ENCODE measurements around the gene USP37.

USP37 gene

DNA sequence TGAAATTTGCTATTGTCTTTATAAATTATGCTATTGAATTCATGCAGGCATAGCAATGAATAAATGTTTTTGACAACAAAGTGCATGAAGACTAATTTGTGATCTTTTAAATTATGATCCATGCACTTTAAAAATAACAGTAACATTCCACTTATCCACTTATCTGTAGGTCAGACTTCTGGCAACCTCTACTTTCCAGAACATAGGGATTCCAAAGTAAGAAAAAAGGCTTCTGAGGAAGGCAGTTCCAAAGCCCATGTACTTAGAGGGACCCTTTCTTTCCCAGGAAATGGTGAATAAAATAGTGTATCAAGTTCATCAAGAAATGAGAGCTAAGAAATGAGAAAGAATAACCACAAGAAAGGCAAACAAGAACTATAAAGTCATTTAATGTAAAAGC is 90.9 kb downstream of the USP37 start:
- no peak for DNase-seq

DNA sequence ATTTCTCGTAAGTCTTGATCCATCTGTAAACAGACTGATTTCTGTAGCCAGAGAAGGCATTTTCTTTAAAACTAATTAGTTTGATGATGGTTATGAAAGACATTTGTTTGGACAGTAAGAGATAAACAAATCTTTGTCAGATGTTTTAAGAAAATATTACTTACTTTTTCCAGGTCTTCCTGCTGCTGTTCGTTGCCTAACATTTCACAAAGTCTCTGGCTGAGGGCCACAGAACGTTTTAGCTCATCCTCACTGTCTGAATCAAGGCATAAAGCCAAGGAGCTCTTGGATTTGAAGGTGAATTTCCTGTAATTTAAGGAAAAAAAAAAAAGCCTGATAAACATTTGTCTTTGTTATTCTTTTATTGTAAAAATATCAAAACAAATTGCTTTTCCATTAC is 91.5 kb downstream of the USP37 start:
- no peak for DNase-seq

DNA sequence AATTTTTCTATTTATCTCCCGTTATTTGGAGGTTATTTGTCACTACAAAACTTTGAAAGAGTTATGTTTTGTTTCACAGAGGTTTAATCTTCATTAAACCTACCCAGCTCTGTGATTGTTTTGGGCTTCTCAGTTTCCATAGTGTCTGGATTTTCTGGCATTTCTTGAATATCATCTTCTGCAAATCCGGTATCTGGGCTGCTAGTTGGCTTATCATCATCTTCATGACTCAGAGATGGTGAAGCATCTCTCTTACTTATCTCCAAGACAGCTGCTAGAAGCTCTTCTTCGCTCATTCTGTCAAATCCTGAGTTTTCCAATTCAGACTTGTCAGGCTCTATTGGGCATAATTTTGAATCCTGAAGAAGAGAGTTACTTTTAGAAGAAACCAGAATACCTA is 93.6 kb downstream of the USP37 start:
- DNase-seq = no peak

DNA sequence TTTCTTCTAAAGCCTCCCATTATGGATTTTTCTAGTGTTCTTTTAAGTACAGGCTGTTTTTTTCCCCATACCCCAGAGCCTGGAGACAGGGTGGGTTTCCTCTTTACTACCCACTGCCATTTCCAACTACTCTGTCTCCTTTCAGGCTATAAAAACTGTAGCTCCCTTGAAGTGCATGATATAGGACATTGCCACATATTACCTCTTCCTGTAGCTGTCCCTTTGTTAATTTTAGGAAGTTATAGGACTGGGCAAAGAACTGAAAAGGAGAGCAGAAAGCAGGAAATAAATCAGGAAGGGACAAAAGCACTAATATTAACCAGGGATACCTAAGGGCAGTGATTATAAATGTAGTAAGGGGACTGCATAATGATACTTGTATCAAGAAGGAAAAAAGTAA is 95.2 kb downstream of the USP37 start:
- DNase-seq = no peak

DNA sequence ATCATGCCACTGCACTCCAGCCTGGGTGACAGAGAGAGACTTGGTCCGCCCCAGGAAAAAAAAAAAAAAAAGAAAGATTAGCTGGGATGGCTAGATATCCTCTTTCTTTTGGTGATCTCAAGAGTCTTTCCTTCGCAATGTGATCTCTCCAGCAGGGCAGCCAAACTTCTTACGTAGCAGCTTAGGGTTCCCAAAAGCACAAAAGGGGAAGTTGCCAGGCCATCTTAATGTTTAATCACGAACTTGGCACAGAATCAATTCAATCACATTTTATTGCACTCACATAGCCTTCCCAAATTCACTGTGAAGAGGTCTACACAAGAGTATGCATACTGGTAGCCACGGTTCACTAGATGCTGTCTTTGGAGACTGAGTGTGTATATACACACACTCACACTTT is 96.2 kb downstream of the USP37 start:
- DNase-seq = no peak

DNA sequence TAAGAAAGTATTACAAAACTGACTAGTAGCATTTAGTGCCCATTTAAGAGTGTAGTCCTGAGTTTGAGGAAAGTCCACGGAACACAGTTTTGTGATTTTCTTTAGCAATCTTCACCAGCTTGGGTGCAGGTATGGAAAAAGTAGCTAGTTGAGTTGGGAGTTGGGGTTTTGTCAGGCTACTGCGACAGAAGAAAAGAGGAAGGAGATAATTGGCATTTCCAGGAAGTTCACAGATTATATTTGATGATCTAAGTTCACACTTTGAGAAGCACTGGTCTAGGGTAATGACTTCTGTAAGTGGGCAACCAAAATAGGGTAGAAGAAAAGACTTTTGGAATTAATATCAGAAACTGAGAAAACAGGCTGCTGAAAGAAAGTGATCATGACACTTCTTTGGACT is 97.1 kb downstream of the USP37 start:
- DNase-seq = no peak

DNA sequence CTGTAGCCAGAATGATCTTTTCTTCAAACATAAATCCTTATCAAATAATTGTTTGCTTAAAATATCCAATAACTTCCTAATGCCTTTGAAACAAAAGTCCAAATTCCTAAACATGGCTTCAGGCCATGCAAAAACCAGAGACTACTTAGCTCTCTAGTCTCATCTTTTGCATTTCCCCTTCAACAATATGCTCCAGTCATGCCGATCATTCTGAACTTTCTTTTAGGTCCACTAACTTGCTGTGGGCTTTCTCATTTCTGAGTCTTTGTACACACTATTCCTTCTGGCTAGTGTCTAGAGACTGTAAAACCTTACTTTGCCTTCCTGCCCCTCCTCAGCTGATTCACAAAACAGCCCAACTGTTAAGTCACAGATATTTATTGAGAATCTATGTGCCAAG is 97.7 kb downstream of the USP37 start:
- no peak for DNase-seq

DNA sequence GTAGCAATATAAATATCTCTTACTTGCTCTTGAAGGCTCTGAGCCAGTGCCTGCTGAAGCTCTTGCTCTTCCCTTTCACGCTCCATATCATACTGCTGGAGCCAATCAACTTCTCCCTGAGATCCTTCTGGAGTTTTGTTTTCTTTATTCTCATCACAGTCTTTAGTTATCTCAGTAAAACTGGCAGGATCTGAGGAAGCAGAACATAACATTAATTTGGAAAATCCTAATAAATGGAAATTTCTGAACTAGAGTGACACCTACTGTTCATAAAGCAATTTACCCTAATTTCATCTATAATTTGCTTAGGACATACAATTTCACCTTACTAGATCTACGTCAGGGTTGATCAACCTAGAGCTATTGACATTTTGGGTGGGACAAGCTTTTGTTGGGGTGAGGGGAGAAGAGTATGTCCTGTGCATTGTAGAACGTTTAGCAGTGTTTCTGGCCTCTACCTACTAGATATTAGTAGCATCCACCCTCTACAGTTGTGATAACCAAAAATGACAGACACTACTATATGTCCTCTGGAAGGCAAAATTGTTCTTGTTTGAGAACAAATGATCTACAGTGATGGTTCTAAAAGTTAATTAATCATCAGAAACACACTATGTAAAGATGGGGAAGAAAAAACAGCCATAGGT is 102.0 kb downstream of the USP37 start:
- no peak for DNase-seq

DNA sequence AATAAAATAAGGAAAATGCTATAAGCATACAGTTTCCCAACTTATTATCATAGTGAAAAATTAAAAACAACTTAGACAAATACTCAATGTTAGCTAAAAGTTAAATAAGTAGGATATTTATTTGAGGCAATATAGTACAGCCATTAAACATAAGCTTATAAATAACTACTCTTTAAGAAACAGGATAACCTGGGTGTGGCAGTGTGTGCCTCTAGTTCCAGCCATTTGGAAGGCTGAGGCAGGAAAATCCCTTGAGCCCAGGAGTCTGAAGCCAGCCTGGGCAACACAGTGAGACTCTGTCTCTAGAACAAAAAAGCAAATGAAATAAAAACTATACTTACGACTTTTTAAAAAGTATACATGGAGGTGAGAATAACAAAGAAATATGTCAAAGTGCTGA is 109.6 kb downstream of the USP37 start:
- no peak for DNase-seq

DNA sequence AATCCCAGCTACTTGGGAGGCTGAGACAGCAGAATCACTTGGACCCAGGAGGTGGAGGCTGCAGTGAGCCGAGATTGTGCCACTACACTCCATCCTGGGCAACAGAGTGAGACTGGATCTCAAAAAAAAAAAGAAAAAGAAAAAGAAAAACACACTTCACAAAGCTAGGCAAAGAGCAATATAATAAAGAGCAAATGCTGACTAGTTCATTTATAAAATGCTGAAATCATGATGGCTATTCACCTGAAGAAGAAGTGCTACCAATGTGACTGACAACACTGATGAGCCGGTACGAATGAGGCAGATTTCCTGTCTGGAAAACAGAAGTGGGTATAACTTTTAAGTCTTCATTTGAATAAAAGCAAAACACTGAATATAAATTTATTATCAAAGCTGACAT is 111.3 kb downstream of the USP37 start:
- DNase-seq = no peak

DNA sequence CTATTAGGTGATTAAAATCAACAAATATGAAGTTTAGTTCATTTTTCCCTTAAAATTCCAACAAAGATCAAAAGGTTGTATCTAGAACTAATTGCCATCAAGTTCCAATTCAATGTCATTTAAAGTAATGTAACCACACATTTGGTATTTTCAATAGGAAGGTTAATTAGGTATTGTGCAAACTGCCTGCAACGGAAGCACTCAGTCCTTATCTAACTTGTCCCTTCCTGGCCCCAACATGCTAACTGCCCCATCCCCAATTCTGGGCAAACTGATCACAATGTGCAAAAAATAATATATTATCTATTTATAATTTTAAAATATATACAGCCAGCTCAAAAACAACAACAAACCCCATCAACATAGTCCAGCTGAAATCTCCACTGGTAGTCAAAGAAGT is 116.1 kb downstream of the USP37 start:
- DNase-seq = no peak

DNA sequence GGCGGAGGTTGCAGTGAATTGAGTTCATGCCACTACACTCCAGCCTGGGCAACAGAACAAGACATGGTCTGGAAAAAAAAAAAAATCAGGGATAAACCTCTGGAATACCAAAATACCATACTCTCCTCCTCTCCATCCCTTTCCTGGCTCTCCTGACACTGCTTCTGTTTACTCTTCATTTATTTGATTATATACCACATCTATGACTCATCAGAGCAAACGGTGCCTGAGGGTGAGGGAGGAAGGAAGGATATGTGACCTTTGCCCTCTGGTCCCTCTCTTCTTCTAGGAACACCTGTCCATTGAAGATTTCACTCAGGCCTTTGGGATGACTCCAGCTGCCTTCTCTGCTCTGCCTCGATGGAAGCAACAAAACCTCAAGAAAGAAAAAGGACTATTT is 119.2 kb downstream of the USP37 start:
- no peak for DNase-seq

DNA sequence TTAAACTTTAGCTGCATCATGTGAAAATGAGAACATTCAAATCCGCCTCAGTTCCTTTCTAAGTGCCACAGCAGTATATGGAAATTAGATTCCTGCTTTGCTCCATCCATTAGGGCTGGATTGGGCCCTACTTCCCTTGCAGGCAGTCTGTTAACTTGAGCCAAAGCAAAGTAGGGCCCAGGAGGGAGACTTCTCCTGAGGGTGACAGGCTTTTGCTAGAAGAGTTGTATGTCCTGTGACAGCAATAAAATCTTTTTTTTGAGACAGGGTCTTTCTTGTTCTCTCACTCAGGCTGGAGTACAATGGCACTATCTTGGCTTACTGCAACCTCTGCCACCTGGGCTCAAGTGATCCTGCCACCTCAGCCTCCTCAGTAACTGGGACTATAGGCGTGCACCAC is 121.1 kb downstream of the USP37 start:
- no peak for DNase-seq

DNA sequence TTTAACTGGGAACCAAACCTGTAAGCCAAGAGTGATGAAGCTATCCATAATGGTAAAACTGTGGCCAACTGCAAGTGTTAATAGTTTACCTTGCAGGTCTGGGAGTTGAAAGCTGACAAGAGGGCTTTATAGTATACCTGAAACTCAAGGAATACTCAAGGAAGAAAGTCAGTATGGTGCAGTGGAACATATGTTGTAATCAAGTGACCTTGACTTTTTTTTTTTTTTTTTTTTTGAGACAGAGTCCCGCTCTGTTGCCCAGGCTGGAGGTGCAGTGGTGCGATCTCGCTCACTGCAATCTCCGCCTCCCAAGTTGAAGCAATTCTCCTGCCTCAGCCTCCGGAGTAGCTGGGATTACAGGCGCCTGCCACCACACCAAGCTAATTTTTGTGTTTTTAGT is 121.6 kb downstream of the USP37 start:
- no peak for DNase-seq

DNA sequence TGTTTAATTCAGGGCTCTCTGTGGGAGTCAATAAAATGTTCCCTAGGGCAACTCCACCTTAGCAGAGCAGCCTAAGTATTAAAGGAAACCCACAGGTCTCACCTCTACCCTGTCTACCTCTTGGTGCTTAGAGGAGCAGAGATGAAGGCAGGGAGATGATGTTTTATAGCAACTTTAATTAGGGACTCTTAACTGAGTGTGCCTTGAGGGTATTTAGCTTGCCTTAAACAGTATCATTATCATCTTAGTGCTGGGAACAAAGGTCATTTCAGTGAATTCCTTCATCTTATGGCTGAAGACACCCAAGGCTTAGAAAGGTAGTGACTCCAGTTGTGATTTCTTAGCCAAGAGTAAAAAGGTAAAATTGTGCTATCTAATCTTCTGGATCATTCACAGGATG is 122.5 kb downstream of the USP37 start:
- DNase-seq = no peak

DNA sequence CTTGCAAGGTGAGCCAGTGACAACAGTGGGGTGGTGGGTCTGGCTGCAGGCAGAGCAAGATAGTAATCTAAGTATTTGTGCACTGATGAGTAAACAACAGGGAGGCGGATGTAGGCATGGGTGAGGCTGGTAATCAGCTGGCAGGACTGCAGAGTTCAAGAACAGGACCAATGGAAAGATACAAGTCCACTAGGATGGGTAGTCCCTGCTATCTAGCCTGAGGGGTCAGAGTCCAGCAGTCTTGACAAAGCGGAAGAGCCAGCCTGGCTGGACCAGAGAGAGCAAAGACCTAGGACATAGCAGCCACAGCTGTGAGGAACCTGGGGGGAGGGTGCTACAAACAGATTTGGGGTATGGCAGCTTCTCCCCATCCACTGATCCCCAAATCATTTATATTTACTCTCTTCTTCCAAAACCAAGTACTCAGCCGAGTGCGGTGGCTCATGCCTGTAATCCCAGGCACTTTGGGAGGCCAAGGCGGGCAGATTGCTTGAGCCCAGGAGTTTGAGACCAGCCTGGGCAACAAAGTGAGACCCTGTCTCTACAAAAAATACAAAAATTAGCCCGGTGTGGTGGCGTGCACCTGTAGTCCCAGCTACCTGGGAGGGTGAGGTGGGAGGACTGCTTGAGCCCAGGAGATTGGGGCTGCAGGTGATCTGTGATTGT is 123.3 kb downstream of the USP37 start:
- no peak for DNase-seq

DNA sequence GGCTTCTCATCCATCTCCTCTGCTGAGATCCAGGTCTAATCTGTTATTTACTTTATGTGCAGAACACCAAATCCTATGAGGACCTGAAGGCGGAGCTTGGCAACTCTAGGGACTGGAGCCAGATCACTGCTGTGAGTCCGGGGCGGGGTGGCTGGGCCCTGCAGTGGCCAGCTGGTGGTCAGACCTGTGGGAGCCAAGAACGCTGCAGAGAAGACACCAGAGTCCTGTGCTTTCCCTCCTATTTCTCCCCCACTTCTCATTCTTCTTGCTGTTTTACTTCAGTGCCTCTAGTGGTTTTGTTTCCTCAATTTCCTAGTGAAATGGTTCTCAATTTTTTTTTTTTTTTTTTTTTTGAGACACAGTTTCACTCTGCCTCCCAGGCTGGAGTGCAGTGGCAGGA is 129.6 kb downstream of the USP37 start:
- DNase-seq = no peak

DNA sequence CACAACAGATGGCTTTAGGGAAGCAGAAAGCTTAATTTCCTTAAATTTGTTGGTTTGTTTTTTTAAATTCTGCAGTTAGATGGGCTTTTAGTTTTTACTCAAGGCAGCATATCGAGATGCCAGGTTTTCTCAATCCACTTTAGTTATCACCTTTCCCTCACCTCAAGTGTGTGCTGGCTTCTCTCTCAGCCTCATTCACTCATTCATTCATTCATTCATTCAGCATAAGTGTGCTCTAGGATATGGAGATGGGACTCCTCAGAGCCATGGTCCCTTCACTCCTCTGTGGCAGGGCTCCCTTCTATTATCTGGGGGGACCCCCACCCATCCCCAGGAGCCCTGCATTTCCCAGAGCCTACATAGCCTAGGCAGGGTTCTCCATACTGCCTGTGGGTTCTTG is 130.2 kb downstream of the USP37 start:
- DNase-seq = no peak

DNA sequence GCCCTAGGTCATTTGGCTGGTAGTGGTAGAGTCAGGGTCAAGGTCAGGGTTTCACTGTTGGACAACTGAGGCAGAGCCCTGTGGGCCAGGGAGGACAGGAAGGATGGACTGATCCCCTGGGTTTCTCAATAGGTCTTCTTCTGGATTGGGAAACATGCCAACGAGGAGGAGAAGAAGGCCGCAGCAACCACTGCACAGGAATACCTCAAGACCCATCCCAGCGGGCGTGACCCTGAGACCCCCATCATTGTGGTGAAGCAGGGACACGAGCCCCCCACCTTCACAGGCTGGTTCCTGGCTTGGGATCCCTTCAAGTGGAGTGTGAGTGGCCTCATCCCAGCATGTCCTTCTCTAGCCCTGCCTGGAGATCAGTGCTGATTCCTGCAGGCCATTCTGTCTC is 131.2 kb downstream of the USP37 start:
- no peak for DNase-seq

DNA sequence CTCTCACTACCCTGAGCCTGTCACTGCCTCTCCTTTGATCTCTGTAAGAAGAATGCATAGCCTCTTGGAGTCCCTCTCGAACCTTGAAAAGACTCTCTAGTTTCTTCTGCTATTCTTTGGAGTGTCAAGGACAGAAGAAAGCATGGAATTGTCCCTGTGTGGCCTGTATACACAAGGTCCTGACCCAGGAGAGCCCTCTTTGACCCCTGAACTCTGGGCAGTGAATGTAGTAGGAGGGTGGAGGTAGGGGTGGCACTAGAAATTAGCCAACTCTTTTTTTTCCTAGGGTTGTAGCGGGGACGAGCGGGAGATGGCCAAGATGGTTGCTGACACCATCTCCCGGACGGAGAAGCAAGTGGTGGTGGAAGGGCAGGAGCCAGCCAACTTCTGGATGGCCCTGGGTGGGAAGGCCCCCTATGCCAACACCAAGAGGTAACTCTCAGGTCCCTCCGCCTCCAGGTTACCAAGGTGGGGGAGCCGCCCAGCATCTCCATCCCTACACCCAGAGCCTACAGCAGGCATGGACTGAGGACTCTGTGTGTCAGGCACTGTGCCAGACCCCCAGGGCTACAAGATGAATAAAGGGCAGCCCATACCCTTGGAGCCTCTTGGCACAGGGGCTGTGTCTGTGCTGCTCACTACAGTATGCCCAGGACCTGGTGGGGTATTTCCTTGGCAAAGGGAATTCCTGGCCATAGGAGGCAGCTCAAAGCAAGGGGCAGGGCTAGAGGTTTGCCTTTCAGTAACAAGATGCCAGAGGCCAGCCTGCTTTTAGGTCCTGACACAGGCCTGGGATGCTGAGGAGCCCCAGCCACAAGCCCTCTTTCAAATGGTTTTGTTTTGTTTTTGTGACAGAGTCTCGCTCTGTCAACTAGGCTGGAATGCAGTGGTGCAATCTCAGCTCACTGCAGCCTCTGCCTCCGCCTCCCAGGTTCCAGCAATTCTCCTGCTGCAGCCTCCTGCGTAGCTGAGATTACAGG is 132.9 kb downstream of the USP37 start:
- no peak for DNase-seq

DNA sequence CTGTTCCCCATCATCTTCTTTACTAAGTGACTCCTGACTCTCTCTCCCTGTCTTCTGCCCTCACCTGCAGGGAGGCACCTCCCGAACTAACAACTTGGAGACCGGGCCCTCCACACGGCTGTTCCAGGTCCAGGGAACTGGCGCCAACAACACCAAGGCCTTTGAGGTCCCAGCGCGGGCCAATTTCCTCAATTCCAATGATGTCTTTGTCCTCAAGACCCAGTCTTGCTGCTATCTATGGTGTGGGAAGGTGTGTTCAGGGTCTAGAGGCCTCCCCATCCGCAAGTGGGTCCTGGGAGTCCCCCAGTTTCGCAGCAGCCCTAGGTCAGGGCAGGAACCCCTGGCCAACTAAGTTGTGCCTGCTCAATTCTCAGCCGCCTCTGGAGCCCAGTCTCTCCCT is 133.7 kb downstream of the USP37 start:
- DNase-seq = no peak

DNA sequence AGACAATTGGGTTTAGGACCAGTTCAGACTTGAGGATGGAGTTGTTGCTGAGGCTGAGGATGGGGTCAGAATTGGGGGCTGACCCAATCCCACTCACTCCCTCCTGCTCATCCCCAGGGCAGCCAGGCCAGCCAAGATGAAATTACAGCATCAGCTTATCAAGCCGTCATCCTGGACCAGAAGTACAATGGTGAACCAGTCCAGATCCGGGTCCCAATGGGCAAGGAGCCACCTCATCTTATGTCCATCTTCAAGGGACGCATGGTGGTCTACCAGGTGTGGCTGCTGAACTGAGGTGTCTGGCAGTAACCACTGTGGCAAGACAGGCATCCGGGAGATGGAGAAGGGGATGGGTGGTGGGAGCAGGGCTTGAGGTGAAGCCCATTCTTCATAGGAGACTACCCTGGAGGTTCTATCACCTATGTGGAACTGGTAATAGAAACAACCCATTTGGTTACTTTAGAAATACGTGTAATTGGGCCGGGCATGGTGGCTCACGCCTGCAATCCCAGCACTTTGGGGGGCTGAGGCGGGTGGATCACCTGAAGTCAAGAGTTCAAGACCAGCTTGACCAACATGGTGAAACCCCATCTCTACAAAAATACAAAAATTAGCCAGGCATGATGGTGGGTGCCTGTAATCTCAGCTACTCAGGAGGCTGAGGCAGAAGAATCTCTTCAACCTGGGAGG is 135.3 kb downstream of the USP37 start:
- no peak for DNase-seq

DNA sequence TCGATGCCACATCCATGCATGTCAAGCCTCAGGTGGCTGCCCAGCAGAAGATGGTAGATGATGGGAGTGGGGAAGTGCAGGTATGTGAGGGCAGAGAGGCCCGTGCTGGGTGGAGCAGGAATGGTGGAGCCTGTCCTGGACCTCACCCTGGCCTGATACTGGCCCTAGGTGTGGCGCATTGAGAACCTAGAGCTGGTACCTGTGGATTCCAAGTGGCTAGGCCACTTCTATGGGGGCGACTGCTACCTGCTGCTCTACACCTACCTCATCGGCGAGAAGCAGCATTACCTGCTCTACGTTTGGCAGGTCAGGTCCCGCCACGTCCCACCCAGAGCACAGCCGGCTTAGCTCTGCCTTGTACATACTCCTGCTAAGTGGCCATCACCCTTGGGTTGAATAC is 136.3 kb downstream of the USP37 start:
- DNase-seq = no peak
